Measurements from ENCODE around the gene LRIG1. TPM values are rescaled to one million over a fixed set of nuclear protein-coding genes. Genes with fewer than 3 reads are reported as not detected.

LRIG1 gene
- total RNA-seq, 8 experiments from 2014 or later, result 15.0 to 135 (median 39.6) TPM

DNA sequence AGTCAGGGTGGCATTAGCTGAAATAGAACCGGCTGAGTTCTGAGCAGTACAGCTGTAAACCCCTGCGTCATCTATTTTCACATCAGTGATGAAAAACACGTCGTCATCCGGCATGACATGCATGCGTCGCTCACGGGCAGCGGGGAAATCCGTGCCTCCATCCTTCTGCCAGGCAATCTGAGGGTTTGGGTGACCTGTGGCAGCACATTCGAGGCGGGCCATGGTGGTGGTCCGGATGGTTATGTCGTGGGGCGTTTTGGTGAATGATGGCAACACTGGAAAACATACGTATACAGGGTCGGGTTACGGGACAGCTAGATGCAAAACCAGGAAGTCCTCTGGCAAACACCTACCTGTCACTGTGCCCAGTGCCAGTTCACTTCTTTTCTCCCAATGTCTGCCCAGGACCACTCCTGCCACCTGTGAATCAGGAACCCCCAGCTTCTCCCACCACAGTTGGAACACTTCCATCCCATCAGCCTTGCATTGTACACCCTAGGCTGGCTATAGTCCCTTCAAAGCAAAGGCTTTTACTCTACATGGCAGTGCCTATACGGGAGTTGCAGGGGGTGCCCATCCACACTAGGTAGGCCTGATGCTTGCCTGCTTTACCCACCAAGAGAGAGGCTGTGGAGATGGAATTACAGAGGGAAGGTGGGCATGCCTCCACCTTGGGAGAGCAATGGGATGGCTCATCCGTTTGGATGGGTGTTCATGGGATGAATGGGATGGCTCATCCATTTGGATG, 116.7 kb downstream of the LRIG1 start:
- in situ Hi-C loops (cut with MboI; ENCODE audit: low pct_unique_long_range_greater_than_20kb in 2 of 9, low sequenced_read_pairs in 9 of 9, unreplicated experiment in 9 of 9), result loop anchor here in 1 of 9 experiments (25.0 kb wide), 1 partner anchor 428 kb away; no protein-coding TSS in a partner anchor
- WGBS, 10 experiments, result 53 to 100% (median 100%) methylated on average over 1 to 10 of the region's 20 CpGs; no CpG with 5 or more reads in 1 of the 10 experiments
- Histone ChIP-seq H3K4me3 (no peak overlapping the region), H3K27ac (no peak overlapping the region), H3K4me1 (replicated peaks in 1 of 2) (no peaks in the 10 kb centered on the region)
- no peak for ATAC-seq (replicated peaks in 6 of 8)

- Histone ChIP-seq H3K4me1 (replicated peaks in 1 of 2) (no peaks in the 10 kb centered on the region), H3K27ac (no peak overlapping the region), H3K4me3 (no peak overlapping the region)
- ATAC-seq (replicated peaks in 6 of 8), result no peak
- WGBS, 10 experiments, result 20 to 100% (median 100%) methylated on average over 1 to 10 of the region's 18 CpGs; no CpG with 5 or more reads in 3 of the 10 experiments
- in situ Hi-C loops (cut with MboI; ENCODE audit: low pct_unique_long_range_greater_than_20kb in 2 of 9, low sequenced_read_pairs in 9 of 9, unreplicated experiment in 9 of 9), result loop anchor here in 1 of 9 experiments (25.0 kb wide), 1 partner anchor 429 kb away; no protein-coding TSS in a partner anchor
Measured at GRCh38 chr3:66383023-66383422, 117.8 kb downstream of the LRIG1 start.

- Histone ChIP-seq H3K4me1 (replicated peaks in 1 of 2) (no peaks in the 10 kb centered on the region), H3K27ac (no peak overlapping the region), H3K4me3 (no peak overlapping the region)
- 83 to 100% (median 100%) methylated on average over 1 to 6 of the region's 10 CpGs; no CpG with 5 or more reads in 4 of the 10 experiments for WGBS, 10 experiments
- in situ Hi-C loops (cut with MboI; ENCODE audit: low pct_unique_long_range_greater_than_20kb in 2 of 9, low sequenced_read_pairs in 9 of 9, unreplicated experiment in 9 of 9), result loop anchor here in 1 of 9 experiments (25.0 kb wide), 1 partner anchor 430 kb away; no protein-coding TSS in a partner anchor
- ATAC-seq (replicated peaks in 6 of 8), result no peak
Measured at GRCh38 chr3:66382142-66382541, 118.7 kb downstream of the LRIG1 start.

DNA sequence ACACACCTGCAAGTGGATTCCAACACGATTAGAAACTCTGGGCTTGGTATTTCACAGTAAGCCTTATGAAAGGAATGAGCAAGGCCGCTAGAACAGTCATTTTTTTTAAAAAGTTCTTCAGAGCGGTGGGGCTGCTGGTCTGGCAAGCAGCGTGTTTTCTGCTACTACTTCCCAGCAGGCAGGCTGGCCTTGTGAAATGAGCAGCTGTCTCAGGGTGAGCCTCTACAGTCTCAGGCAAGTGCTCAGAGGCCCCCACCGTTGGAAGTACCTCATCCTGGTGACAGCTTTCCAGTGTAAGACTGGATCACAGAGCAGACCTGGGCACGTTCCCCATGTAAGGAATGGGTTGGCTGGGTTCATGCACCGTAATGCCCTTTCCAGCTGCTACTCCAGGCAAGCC, 119.2 kb downstream of the LRIG1 start:
- Histone ChIP-seq H3K4me1 (replicated peaks in 1 of 2) (no peaks in the 10 kb centered on the region), H3K27ac (no peak overlapping the region), H3K4me3 (no peak overlapping the region)
- WGBS, 10 experiments, result 62 to 100% (median 88%) methylated on average over 1 to 7 of the region's 7 CpGs; no CpG with 5 or more reads in 4 of the 10 experiments
- no peak for ATAC-seq (replicated peaks in 6 of 8)
- in situ Hi-C loops (cut with MboI; ENCODE audit: low pct_unique_long_range_greater_than_20kb in 2 of 9, low sequenced_read_pairs in 9 of 9, unreplicated experiment in 9 of 9), result loop anchor here in 1 of 9 experiments (25.0 kb wide), 1 partner anchor 431 kb away; no protein-coding TSS in a partner anchor

- H3K4me3 ChIP-seq, result no peak overlapping the region
- in situ Hi-C loops (cut with MboI; ENCODE audit: low pct_unique_long_range_greater_than_20kb in 2 of 9, low sequenced_read_pairs in 9 of 9, unreplicated experiment in 9 of 9), result loop anchor here in 1 of 9 experiments (25.0 kb wide), 1 partner anchor 432 kb away; no protein-coding TSS in a partner anchor
- no peak overlapping the region for H3K27ac ChIP-seq
- 89 to 100% (median 97%) methylated on average over 4 to 12 of the region's 26 CpGs; no CpG with 5 or more reads in 5 of the 10 experiments for WGBS, 10 experiments
- ATAC-seq (replicated peaks in 6 of 8), result no peak
- H3K4me1 ChIP-seq (replicated peaks in 1 of 2), result no peaks in the 10 kb centered on the region
Measured at GRCh38 chr3:66380200-66380932, 120.5 kb downstream of the LRIG1 start.

GRCh38 chr3:66379565-66379964, 121.3 kb downstream of the LRIG1 start:
- WGBS, 10 experiments, result 90 to 100% (median 98%) methylated on average over 1 to 8 of the region's 9 CpGs; no CpG with 5 or more reads in 2 of the 10 experiments
- no peaks in the 10 kb centered on the region for H3K4me1 ChIP-seq (replicated peaks in 1 of 2)
- in situ Hi-C loops (cut with MboI; ENCODE audit: low pct_unique_long_range_greater_than_20kb in 2 of 9, low sequenced_read_pairs in 9 of 9, unreplicated experiment in 9 of 9), result loop anchor here in 1 of 9 experiments (25.0 kb wide), 1 partner anchor 433 kb away; no protein-coding TSS in a partner anchor
- no peak overlapping the region for H3K27ac ChIP-seq
- H3K4me3 ChIP-seq, result no peak overlapping the region
- ATAC-seq (replicated peaks in 6 of 8), result no peak

DNA sequence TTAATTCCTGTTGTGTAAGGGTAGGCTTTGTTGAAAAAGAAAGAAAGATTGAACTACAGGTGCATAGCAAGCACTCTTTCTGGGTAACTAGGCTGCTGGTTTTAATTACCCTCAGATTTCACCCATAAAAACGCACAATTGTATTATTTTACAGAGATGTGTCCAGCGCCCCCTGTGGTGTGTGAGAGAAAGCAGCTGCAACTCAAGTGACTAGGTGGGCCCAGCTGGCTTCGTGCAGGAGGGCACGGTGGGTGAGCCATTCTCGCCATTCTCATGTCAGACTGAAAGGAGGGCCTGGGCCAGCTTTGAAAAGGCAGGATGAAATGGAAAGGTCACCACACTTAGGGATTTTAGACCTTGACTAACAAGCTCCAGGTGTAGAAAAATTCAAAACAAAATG, 122.6 kb downstream of the LRIG1 start:
- 0 to 100% (median 40%) methylated on average over 1 to 5 of the region's 5 CpGs; no CpG with 5 or more reads in 3 of the 10 experiments for WGBS, 10 experiments
- no peak overlapping the region for H3K27ac ChIP-seq
- H3K4me1 ChIP-seq (replicated peaks in 1 of 2), result no peaks in the 10 kb centered on the region
- ATAC-seq (replicated peaks in 6 of 8), result peak in 4 of 8 experiments; percentile 16 to 44 (median 36)
- in situ Hi-C loops (cut with MboI; ENCODE audit: low pct_unique_long_range_greater_than_20kb in 2 of 9, low sequenced_read_pairs in 9 of 9, unreplicated experiment in 9 of 9), result loop anchor here in 1 of 9 experiments (25.0 kb wide), 1 partner anchor 434 kb away; no protein-coding TSS in a partner anchor
- H3K4me3 ChIP-seq, result no peak overlapping the region

DNA sequence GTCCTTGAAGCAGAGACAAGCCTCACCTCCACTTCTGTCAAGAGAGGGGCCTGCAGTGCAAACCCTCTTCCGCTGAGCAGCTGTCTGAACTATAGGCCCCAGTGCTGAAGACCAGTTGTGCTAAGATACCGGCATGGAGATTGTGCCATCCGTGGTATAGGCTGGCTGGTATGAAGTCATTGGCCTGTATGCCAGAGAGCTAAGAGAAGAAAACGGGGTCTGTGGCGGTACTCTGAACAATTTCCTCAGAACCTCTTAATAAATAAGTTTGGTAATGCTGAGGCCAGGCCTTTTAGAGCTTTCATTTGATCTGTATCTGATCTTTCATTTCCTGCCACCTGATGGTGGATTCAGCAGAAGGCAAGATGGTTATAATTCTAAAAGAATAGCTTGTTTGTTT, 123.0 kb downstream of the LRIG1 start:
- no peak overlapping the region for H3K27ac ChIP-seq

DNA sequence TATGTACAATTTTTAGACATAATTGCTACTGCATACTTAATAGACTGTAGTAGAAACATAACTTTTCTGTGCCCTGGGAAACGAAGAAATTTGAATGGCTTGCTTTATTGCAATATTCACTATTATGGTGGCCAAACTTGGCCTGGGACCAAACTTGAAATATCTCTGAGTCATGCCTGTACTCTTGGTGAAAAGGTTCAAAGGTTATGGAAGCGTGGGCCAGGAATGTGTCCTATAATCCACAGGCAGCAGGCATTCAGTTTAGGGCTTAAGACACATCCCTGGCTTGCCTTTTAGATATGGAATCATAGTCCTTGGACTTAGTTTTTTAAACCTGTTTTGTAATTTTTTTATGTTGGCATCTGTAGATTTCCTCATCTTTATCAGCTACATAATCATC, 124.3 kb downstream of the LRIG1 start:
- in situ Hi-C loops (cut with MboI; ENCODE audit: low pct_unique_long_range_greater_than_20kb in 2 of 9, low sequenced_read_pairs in 9 of 9, unreplicated experiment in 9 of 9), result loop anchor here in 1 of 9 experiments (25.0 kb wide), 1 partner anchor 436 kb away; no protein-coding TSS in a partner anchor
- Histone ChIP-seq H3K4me3 (no peak overlapping the region), H3K27ac (no peak overlapping the region), H3K4me1 (replicated peaks in 1 of 2) (no peaks in the 10 kb centered on the region)
- WGBS, 10 experiments, result 56 to 100% (median 89%) methylated on average over 1 to 2 of the region's 2 CpGs; no CpG with 5 or more reads in 2 of the 10 experiments
- peak in 3 of 8 experiments; percentile 25 to 47 (median 46) for ATAC-seq (replicated peaks in 6 of 8)

More for the DNA sequence above, 123.0 kb downstream of the LRIG1 start:
- ATAC-seq (replicated peaks in 6 of 8), result no peak
- no peak overlapping the region for H3K4me3 ChIP-seq
- H3K4me1 ChIP-seq (replicated peaks in 1 of 2), result no peaks in the 10 kb centered on the region
- in situ Hi-C loops (cut with MboI; ENCODE audit: low pct_unique_long_range_greater_than_20kb in 2 of 9, low sequenced_read_pairs in 9 of 9, unreplicated experiment in 9 of 9), result loop anchor here in 1 of 9 experiments (25.0 kb wide), 1 partner anchor 435 kb away; no protein-coding TSS in a partner anchor
- 64 to 100% (median 97%) methylated on average over 2 to 5 of the region's 5 CpGs; no CpG with 5 or more reads in 5 of the 10 experiments for WGBS, 10 experiments

DNA sequence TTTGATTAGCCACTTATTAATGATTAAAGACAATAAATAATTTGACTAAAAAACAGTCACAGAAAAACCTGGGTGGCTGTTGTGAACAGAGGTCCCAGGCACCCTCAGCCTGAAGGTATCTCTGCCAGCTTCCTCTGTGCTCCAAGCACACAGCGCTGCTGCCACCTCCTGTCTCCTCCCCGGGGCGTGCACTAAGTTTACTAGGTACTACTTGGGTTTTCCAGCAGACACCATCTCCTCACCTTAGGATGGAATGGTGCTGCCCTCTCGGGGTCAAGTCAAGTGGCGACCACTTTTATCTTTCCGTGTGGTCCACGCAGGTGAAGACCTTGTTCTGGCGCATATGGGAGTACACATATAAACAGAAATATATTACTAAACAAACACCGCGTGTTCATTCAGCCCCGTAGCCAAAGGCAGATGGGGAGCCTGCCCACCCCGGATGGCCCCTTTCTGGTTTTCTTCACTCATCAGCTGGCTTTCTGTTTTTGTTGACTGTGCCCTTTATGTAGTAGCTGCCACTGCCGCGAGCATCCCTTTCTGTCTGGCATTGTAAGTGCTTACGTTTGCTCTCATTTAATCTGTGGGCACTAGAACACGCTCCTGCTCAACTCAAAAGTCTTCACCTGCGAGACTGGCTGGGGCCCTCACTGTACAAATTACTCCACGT, 128.0 kb downstream of the LRIG1 start:
- no peak overlapping the region for H3K4me3 ChIP-seq
- H3K27ac ChIP-seq, result no peak overlapping the region
- 68 to 99% (median 87%) methylated on average over 3 to 15 of the region's 18 CpGs; no CpG with 5 or more reads in 1 of the 10 experiments for WGBS, 10 experiments
- in situ Hi-C loops (cut with MboI; ENCODE audit: low pct_unique_long_range_greater_than_20kb in 2 of 9, low sequenced_read_pairs in 9 of 9, unreplicated experiment in 9 of 9), result no loop called here
- peak in 6 of 8 experiments; percentile 36 to 83 (median 55) for ATAC-seq (replicated peaks in 6 of 8)
- no peaks in the 10 kb centered on the region for H3K4me1 ChIP-seq (replicated peaks in 1 of 2)

DNA sequence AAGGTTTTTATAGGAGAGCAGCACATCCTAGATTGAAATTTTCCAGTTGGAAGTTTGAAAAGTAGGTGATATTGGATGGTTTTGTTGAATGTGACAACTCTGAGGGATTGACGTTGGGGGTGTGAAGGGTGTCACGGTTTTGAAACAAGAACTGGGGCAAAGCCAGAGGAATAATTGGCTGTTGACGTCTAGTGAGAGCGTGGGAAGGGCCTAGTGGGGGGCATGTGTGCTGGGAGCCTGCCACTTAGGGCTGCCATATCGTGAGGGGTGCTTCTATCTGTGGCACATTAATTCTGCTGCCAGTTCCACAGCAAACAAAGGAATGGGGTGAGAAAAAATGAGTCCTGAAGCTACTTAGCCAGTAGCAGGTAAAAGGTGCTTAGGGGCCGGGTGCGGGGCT, 129.4 kb downstream of the LRIG1 start:
- no peak overlapping the region for H3K4me3 ChIP-seq
- in situ Hi-C loops (cut with MboI; ENCODE audit: low pct_unique_long_range_greater_than_20kb in 2 of 9, low sequenced_read_pairs in 9 of 9, unreplicated experiment in 9 of 9), result no loop called here
- WGBS, 10 experiments, result 49 to 100% (median 89%) methylated on average over 1 to 6 of the region's 7 CpGs; no CpG with 5 or more reads in 3 of the 10 experiments
- ATAC-seq (replicated peaks in 6 of 8), result no peak
- H3K4me1 ChIP-seq (replicated peaks in 1 of 2), result no peaks in the 10 kb centered on the region
- no peak overlapping the region for H3K27ac ChIP-seq

DNA sequence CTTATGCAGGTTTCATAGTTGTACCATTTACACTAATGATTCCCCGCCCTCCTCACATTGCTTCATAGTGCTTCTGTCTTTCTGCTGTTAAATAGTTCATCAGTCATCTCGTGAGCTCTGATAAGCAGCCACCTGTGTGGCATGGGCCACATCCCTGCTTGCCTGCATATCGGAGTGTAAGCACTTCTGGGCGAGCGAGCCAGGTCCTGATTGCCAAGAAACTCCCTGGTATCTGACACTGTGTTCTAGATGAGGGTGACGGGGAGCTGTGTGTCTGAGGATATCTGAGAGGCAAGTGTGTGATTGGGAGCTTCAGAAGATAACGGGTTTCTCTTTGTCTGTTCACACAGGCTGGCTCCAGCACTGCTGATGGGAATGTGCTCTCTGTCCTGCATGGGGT, 130.6 kb downstream of the LRIG1 start:
- no peak for ATAC-seq (replicated peaks in 6 of 8)
- in situ Hi-C loops (cut with MboI; ENCODE audit: low pct_unique_long_range_greater_than_20kb in 2 of 9, low sequenced_read_pairs in 9 of 9, unreplicated experiment in 9 of 9), result no loop called here
- Histone ChIP-seq H3K4me3 (no peak overlapping the region), H3K27ac (no peak overlapping the region), H3K4me1 (replicated peaks in 1 of 2) (peaks cover 0 to 2% of the 10 kb centered on the region in 2 donors)
- 60 to 100% (median 92%) methylated on average over 1 to 5 of the region's 7 CpGs; no CpG with 5 or more reads in 4 of the 10 experiments for WGBS, 10 experiments
